Measurements from ENCODE around the gene PGGHG.
"Not testable (repeated sequence)": the region's sequence is repeated elsewhere in the genome, so short reads cannot be mapped to it uniquely, and the experiment has no call there.

The PGGHG gene

DNA sequence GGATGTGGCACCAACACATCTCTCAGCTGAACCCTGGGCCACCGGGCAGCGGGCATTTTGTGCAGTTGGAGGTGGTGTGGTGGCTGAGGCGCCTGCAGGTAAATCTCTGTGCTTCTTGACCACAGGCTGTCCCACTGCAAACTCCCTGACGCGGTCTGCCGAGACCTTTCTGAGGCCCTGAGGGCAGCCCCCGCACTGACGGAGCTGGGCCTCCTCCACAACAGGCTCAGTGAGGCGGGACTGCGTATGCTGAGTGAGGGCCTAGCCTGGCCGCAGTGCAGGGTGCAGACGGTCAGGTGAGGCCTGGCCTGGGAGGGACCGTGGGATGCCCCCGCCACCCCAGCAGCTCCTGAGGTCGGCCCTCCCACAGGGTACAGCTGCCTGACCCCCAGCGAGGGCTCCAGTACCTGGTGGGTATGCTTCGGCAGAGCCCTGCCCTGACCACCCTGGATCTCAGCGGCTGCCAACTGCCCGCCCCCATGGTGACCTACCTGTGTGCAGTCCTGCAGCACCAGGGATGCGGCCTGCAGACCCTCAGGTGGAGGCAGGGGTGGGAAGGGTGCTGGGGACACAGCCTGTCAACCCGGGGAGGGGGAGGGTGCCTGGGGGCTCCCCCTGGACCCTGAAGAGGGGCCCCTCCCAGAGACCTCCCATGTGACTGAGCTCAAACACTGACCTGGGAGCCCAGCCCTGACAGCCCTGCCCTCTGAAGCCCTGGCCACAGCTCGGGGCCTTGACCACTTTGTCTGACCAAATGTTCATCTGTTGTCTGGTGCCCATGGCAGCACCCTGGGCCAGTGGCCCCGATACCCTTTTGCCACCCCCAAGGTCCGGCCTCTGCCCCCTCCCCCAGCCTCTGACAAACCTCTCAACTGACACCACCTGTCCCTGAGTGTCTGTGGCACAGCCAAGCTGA lies 4.6 kb upstream of the PGGHG start:
- peak; percentile 26 for DNase-seq (ENCODE audit: low spot score)
- in situ Hi-C loops (cut with MboI; ENCODE audit: low sequenced_read_pairs, unreplicated experiment), result no loop called here
- TF ChIP-seq, protein P1, sequence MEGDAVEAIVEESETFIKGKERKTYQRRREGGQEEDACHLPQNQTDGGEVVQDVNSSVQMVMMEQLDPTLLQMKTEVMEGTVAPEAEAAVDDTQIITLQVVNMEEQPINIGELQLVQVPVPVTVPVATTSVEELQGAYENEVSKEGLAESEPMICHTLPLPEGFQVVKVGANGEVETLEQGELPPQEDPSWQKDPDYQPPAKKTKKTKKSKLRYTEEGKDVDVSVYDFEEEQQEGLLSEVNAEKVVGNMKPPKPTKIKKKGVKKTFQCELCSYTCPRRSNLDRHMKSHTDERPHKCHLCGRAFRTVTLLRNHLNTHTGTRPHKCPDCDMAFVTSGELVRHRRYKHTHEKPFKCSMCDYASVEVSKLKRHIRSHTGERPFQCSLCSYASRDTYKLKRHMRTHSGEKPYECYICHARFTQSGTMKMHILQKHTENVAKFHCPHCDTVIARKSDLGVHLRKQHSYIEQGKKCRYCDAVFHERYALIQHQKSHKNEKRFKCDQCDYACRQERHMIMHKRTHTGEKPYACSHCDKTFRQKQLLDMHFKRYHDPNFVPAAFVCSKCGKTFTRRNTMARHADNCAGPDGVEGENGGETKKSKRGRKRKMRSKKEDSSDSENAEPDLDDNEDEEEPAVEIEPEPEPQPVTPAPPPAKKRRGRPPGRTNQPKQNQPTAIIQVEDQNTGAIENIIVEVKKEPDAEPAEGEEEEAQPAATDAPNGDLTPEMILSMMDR (IDR thresholded peaks at IDR 0.05; ENCODE audit: borderline replicate concordance, control extremely low read depth, extremely low read depth, insufficient read depth, missing control alignments), result no peak

DNA sequence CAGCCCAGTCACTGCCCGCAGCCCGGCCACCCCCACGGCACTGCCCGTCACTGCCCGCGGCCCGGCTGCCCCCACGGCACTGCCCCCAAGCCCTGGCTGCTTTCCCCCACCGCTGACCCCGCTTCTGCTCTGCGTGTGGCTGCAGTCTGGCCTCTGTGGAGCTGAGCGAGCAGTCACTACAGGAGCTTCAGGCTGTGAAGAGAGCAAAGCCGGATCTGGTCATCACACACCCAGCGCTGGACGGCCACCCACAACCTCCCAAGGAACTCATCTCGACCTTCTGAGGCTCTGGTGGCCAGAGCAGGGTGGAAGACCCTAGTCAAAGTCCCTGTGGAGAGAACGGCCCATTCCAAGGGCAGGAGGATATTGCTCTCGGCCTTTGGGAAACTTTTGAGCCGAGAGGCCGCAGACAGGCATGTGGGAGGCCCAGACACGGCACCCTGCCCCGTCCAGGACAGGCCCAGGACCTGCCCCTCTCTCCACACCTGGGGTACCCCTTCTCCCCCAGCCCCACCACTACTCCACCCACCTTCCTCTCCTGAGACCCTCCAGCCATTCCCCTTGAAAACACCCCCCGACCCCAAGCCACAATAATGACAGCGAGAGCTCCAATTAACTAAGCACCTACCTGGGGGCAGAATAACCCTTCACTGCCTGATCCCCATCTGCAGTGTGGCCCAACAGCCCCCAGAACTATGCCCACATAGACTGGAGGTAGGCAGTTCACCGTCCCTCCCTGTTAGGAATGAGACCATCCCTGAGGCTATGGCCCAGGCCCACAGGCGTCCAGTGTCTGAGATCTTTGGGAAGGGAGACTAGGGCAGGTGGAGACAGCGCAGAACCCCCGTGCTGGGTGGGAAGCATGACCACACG lies 3.7 kb upstream of the PGGHG start:
- TF ChIP-seq, protein P1 (IDR thresholded peaks at IDR 0.05; ENCODE audit: borderline replicate concordance, control extremely low read depth, extremely low read depth, insufficient read depth, missing control alignments), result no peak
- in situ Hi-C loops (cut with MboI; ENCODE audit: low sequenced_read_pairs, unreplicated experiment), result no loop called here
- peak; percentile 18 for DNase-seq (ENCODE audit: low spot score)

DNA sequence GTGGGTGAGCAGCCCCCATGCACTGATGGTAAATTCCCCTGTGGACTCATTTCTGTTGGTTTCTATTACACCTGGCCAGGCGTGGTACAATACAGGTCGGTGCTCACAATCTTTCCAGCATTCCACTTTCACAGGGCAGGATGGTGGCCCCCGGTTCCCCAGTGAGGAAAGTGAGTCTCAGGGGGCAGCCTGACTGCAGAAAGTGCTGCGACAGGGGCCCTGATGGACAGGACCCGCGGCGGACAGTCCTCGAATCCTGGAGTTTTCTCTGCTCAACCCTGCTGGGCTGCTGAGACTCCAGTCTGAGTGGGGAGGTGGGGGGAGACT lies 3.1 kb upstream of the PGGHG start:
- in situ Hi-C loops (cut with MboI; ENCODE audit: low sequenced_read_pairs, unreplicated experiment), result no loop called here
- DNase-seq (ENCODE audit: low spot score), result peak; percentile 31
- TF ChIP-seq, protein P1 (IDR thresholded peaks at IDR 0.05; ENCODE audit: borderline replicate concordance, control extremely low read depth, extremely low read depth, insufficient read depth, missing control alignments), result no peak

DNA sequence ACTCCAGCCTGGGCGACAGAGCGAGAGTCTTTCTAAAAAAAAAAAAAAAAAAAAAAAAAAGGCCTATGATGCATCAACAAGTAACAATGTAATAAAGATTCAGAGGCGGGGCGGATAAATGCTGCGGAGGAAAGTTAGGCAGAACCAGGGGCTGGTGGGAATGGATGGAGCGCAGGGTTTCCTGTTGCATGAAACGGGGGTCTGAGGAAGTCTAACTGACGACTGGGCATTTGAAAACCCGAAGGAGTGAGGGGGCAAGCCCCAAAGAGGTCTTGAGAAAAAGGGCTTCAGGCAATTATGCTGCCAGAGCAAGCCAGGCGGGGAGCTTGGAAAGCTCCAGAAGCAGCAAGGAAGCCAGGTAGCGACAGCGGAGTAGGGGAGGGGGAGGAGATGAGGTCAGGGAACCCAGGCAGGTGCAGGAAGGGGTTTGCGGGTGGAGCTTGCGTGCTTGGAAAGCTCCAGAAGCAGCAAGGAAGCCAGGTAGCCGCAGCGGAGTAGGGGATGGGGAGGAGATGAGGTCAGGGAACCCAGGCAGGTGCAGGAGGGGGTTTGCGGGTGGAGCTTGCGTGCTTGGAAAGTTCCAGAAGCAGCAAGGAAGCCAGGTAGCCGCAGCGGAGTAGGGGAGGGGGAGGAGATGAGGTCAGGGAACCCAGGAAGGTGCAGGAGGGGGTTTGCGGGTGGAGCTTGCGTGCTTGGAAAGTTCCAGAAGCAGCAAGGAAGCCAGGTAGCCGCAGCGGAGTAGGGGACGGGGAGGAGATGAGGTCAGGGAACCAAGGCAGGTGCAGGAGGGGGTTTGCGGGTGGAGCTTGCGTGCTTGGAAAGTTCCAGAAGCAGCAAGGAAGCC lies 1.7 kb upstream of the PGGHG start:
- in situ Hi-C loops (cut with MboI; ENCODE audit: low sequenced_read_pairs, unreplicated experiment), result not testable (repeated sequence)
- peak; percentile 36 for DNase-seq (ENCODE audit: low spot score)

DNA sequence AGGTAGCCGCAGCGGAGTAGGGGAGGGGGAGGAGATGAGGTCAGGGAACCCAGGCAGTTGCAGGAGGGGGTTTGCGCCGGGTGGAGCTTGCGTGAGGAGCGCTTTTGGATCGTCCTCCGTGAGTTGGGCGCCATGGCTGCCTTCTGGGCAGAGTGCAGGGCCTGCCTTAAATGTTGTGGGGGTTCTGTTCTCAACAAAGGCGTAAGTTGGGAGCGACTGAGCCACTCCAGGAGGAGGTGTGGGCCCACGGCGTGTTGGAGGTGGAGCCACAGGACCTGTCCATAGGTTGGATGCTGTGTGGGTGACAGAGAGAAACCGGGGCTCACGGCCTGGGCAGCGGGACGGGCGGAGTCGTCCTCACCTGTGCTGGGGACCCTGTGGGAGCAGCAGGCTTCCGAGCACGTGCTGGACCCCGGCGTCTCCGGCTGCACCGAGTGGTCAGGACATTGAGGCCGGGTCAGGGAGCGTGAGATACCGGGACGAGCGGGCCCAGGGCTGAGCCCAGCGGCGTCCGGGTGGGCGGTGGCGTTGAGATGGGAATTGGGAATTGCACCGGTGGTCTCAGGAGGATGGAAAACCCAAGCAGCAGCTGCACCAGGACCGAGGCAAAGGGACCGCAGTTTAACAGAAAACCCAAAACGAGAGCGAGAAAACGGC lies 977 bp upstream of the PGGHG start:
- TF ChIP-seq, protein P1 (IDR thresholded peaks at IDR 0.05; ENCODE audit: borderline replicate concordance, control extremely low read depth, extremely low read depth, insufficient read depth, missing control alignments), result no peak
- peak; percentile 46 for DNase-seq (ENCODE audit: low spot score)
- in situ Hi-C loops (cut with MboI; ENCODE audit: low sequenced_read_pairs, unreplicated experiment), result no loop called here

DNA sequence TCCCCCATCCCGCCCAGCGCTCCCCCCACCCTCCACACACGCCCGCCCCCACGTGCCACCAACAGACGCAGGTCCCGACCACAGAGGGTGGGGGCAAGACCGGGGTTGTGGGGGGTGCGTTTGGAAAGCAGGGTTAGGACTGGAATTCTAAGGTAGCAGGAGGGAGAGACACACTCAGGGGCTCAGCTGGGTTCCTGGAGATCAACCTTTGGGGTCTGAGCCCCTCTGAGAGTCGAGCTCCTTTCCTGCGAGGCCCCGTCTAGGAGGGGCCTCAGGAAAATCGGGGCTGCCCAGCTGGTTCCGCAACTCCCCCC lies 429 bp downstream of the PGGHG start:
- no peak for DNase-seq (ENCODE audit: low spot score)
- in situ Hi-C loops (cut with MboI; ENCODE audit: low sequenced_read_pairs, unreplicated experiment), result no loop called here
- TF ChIP-seq, protein P1 (IDR thresholded peaks at IDR 0.05; ENCODE audit: borderline replicate concordance, control extremely low read depth, extremely low read depth, insufficient read depth, missing control alignments), result no peak

All from GM13976 (cell line).